ENCODE results near the gene GALNT11.

GALNT11 gene

DNA sequence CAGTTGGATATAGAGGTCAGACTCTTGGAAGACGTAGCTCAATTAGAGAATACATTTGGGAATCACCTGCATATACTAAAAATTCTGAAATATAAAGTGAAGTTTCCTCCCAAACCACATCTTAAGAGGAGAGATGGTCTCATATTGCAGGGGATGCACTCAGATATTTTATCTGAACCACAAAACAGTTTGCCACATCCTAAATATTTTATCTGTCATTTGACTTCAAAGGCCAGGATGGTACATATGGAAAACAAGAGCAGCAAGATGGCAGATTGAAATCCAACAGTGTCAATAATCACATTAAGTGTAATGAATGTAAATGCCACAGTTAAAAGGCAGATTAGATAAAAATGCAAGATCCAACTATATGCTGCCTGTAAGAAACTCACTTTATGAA, 97.1 kb downstream of the GALNT11 start:
- DNase-seq: no peak

DNA sequence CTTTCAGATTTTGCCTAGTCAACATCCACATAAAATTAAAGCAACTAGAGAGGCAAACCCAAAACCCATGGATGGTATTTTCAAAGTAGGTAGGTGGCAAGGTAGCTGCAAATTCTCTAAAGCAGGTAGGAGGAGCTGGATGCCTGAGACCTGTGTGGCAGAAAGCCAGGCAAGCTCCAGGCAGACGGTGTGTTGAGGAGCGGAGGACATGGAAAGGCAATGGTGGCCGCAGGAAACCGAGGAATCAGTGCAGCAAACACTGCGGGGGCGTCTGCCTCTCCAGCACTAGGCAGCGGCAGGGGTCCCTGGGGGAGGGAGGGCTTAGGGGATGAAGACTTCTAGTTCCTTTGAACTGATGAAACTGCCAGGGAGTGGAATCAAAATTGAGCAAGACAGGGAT, 101.3 kb downstream of the GALNT11 start:
- no peak for DNase-seq

- DNase-seq: no peak
Observed at GRCh38 chr7:152127229-152127628, 101.8 kb downstream of the GALNT11 start.

- no peak for DNase-seq
Observed at GRCh38 chr7:152128252-152128651, 102.8 kb downstream of the GALNT11 start.

GRCh38 chr7:152128741-152129461, 103.4 kb downstream of the GALNT11 start:
- DNase-seq: no peak

DNA sequence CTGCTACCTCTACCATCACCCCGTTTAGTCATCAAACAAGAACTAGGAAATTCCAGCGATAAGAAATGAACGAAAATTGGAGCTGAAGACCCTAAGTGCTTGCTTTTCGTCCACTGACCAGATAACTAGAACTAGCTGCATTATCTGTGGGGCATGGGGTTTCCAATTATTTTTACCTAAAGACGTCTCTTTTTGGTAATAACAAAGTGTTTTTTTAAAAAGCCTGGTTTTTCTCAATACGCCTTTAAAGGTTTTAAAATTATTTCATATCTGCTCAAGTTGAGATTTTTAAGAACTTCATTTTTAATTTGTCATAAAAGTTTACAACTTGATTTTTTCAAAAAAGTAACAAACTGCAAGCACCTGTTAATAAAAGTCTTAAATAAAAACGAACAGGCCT, 104.2 kb downstream of the GALNT11 start:
- DNase-seq: no peak

GRCh38 chr7:152130658-152131590, 105.5 kb downstream of the GALNT11 start:
- no peak for DNase-seq

DNA sequence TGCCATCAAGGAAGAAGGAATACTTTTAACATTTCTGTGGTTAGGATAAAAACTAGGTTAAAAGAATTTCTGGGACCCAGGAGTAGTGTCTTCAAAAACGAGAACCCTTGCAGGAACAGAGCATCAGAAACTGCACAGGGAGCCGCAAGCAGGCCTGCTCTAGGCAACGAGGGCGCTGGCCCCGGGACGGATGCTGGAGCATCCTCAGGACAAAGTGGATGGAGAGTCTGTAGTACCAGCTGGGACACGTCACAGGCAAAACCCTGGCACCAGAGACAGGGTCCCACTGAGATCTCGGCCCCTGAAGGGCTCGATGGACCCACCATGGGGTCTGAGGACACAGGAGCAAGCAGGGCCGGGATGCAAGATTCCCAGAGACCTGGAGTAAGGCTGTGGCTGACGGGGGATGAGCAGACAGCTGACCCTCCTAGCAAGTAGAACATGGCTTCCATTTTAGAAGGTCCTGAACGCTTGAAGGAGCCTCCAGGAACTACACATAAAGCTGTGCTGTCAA, 106.6 kb downstream of the GALNT11 start:
- DNase-seq: no peak

DNA sequence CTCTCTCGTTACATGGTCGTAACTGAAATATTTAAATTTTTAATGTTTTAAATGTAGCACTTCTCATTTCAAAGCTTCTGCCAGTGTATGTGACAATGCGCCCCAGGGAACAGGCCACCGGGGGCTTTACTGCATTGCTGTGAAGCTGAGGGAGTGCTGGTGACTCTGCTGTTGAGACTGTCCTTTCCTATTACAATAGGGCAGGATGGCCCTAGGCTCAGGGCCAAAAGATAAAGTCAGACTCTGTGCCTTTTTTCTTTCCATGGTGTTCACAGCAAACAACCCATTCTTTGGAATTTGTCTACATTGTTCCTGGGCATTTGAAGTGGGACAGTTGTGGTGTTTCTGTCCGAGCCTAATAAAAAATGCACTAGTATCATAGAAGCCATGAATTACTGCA, 107.3 kb downstream of the GALNT11 start:
- DNase-seq: no peak

GRCh38 chr7:152133804-152134203, 108.3 kb downstream of the GALNT11 start:
- DNase-seq: no peak

GRCh38 chr7:152136686-152137085, 111.2 kb downstream of the GALNT11 start:
- no peak for DNase-seq

- DNase-seq: no peak
Observed at GRCh38 chr7:152137476-152138025, 112.1 kb downstream of the GALNT11 start.

- DNase-seq: no peak
Observed at GRCh38 chr7:152140067-152140466, 114.6 kb downstream of the GALNT11 start.

GRCh38 chr7:152140560-152140959, 115.1 kb downstream of the GALNT11 start:
- no peak for DNase-seq

- DNase-seq: no peak
Observed at GRCh38 chr7:152142976-152143595, 117.6 kb downstream of the GALNT11 start.

DNA sequence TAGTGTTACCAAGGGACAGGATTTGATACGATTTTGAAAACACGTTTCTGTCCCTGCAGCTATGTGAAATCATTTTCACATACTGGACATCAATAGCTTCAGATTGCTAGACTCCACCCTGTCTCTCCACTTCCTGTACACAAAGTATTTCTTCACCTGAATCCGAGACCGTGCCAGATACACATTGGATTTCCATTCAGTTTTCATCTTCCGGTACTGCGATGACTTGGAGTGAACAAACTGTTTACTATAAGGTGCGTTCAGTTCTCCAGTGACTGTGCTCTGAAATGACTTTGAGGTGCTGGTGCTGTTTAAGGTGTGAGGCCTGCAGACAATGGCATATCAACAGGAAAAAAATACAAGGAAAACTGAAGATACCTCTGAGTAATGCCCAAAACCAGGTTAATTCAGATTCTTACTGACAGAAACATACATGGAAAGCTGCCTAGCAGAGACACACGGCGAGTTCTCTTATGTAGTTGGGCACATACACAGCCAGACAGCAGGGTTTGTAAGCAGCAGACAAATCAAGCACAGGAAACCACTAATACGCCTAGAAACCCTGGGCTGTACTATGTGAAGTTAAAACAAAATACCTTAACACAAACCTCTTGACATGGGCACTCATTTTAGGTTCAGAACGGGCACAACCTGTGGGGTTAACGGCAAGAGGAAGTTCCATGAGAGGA, 119.2 kb downstream of the GALNT11 start:
- DNase-seq: no peak

DNA sequence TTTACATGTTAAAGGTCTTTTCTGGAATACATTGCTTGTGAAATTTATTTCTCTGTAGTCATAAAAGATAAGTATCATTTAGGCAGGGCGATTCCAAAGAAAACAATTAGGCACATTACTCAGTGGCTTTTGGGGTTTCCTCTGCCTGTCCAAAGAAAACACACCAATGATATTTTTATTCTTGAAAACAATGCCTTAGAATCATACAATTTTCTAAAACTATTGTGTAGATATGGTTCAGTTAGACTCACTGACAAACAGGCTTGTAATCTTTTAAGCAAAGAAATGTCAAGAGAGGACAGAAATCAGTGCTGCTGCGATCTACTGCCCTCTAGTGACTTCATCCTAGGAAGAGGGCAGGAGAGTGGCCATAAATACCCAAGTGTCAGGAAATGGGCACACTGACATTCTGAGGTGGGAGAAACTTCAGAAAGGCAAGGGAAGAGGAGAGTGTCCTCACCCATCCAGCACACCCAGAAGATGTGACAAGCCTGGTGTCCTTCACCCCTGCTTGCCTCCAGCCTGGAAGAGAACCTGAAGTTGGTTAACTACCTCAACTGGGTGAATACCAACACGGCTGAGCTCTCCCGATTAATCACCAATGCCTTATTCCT, 120.5 kb downstream of the GALNT11 start:
- no peak for DNase-seq

GRCh38 chr7:152148706-152149105, 123.2 kb downstream of the GALNT11 start:
- no peak for DNase-seq

- DNase-seq: no peak
Observed at GRCh38 chr7:152149363-152149762, 123.9 kb downstream of the GALNT11 start.

DNA sequence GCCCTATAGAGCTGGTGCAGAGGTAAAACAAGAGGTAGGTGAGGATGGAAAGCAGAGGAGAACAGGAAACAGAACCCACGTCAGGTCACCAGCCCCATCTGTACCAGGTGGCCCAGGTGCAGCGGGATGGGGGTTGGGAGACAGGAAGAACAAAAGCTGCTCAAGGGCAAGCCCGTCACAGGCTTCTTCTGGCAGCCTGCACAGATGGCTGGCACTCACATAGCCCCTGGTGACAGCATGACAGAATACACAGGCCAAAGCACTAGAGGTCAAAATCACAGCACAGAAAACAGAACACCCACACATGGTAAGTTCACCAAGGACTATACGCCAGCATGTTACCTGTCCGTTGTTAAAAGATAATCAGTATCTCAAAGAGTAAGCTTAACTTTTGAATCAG, 126.8 kb downstream of the GALNT11 start:
- DNase-seq: no peak

DNA sequence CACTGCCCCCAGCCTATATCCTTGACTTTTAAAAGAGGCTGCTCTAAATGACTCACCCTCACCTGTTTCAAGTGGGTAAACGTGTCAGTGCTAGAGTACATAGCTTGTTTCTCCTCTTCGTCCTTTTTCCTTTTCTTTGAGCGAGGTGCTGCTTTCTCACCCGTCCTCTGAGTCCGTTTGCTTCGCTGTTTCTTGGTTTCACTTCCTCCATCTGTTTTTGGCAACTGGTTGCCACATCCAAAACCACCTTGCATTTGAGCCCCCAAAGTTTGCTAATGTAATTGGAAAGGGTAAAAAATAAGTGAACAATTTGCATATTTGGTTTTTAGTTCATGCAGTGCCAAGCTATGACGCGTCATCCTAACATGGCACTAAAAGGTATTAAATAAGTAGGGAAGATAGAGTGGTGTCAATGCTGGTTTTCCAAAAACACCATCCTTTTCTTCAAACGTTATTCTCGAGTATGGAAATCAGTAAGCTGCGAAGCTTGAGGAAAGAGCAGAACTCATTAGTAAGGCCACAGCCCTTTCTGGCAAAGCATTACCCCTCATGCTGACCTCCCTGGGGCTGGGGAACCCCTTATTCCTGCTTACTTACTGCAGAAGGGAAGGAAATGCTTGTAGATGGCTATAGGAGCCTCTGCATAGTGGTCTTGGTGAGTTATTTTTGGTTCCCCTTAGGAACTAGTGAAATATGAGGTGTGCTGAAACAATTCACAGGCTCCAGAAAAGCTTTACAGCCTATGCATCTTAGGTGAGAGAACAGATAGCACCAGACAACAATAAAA, 133.5 kb downstream of the GALNT11 start:
- DNase-seq: no peak

Measured in activated naive CD4-positive, alpha-beta T cell (primary cell).